MCF 10A (cell line): ENCODE results near the gene GPR137. TPM values are rescaled to one million over a fixed set of nuclear protein-coding genes. Genes with fewer than 3 reads are reported as not detected.

Experiments used
- BruUV-seq: library from RNA; stranded (reverse); fragments of 400-500 nt; replicated peaks from 2 replicates; lab custom pipeline; 2021; lab: Mats Ljungman, UMichigan
- CTCF ChIA-PET: fragments of 300-600 bp; sonication (Branson Sonifier 250); formaldehyde crosslinking; extraction: SDS; loops from one replicate; lab custom pipeline; 2021; ENCODE audit warnings: antibody characterized with exemption, inconsistent platforms; lab: Yijun Ruan, JAX
- POLR2A ChIA-PET: fragments of 300-600, 350-650 bp; sonication (Branson Sonifier 250); formaldehyde crosslinking; extraction: SDS; loops from one replicate; lab custom pipeline; 2020; ENCODE audit warnings: antibody characterized with exemption, inconsistent platforms; lab: Yijun Ruan, JAX
- DNase-seq: peaks from one replicate; pipeline ENCODE4 v3.0.0-alpha.2; 2018; ENCODE audit not compliant: unreplicated experiment
- H3K27ac Mint-ChIP-seq: one replicate; pipeline ENCODE4 v1.8.0; 2022; ENCODE audit warnings: mild to moderate bottlenecking, low read depth, mixed read lengths; ENCODE audit not compliant: unreplicated experiment
- H3K27me3 Mint-ChIP-seq: one replicate; pipeline ENCODE4 v1.8.0; 2022; ENCODE audit warnings: mixed read lengths; ENCODE audit not compliant: insufficient read depth, unreplicated experiment
- H3K36me3 Mint-ChIP-seq: one replicate; pipeline ENCODE4 v1.8.0; 2022; ENCODE audit warnings: mild to moderate bottlenecking, moderate library complexity, mixed read lengths; ENCODE audit not compliant: insufficient read depth, unreplicated experiment
- H3K4me1 Mint-ChIP-seq: one replicate; pipeline ENCODE4 v1.8.0; 2022; ENCODE audit warnings: mixed read lengths; ENCODE audit not compliant: insufficient read depth, unreplicated experiment
- H3K4me3 Mint-ChIP-seq: one replicate; pipeline ENCODE4 v1.8.0; 2022; ENCODE audit warnings: mild to moderate bottlenecking, moderate library complexity, mixed read lengths; ENCODE audit not compliant: unreplicated experiment
- H3K9me3 Mint-ChIP-seq: one replicate; pipeline ENCODE4 v1.8.0; 2022; ENCODE audit warnings: mixed read lengths; ENCODE audit not compliant: unreplicated experiment
- CTCF ChIP-seq: fragments of 200-600 bp; IDR thresholded peaks from one replicate; pipeline ENCODE4 v1.8.0; 2022; ENCODE audit warnings: antibody characterized with exemption, mild to moderate bottlenecking; ENCODE audit not compliant: unreplicated experiment
- intact Hi-C: fragments of 100-400 bp; cut with micrococcal nuclease; formaldehyde crosslinking; loops from 2 replicates; pipeline ENCODE4 v1.14.1; 2022
- total RNA-seq: library from RNA; stranded (reverse); gene quantifications from 2 replicates; pipeline ENCODE4 v1.2.3, GENCODE V29; 2022

GPR137 gene
- total RNA-seq, 1 experiment from 2014 or later, result 36.0 TPM

- Mint-ChIP-seq H3K27ac (no peak overlapping the region), H3K4me3 (no peak overlapping the region), H3K36me3 (peaks cover 55% of the 10 kb centered on the region), H3K9me3 (no peaks in the 10 kb centered on the region), H3K27me3 (no peaks in the 10 kb centered on the region), H3K4me1 (peaks cover 4% of the 10 kb centered on the region)
- CTCF ChIA-PET, result interaction anchor here (1.3 to 4.5 kb wide), 3 partner anchors 24 to 77 kb away, joined by 3 to 37 read pairs (median 23); partner anchors contain the start of gene CATSPERZ
- no TSS peak for BruUV-seq
- POLR2A ChIA-PET, result interaction anchor here (1.0 to 8.2 kb wide), 2 partner anchors 8 to 24 kb away, joined by 4 to 125 read pairs; no protein-coding TSS in a partner anchor
- no peak for DNase-seq
- no peak for TF ChIP-seq CTCF
- intact Hi-C loops, result no loop called here
These were observed 7.0 kb upstream of the GPR137 start for GRCh38 chr11:64278576-64279190.

- Mint-ChIP-seq H3K9me3 (no peaks in the 10 kb centered on the region), H3K4me3 (no peak overlapping the region), H3K27me3 (no peaks in the 10 kb centered on the region), H3K4me1 (peaks cover 10% of the 10 kb centered on the region), H3K36me3 (peaks cover 54% of the 10 kb centered on the region), H3K27ac (no peak overlapping the region)
- no peak for TF ChIP-seq CTCF
- POLR2A ChIA-PET, result interaction anchor here (0.6 to 8.2 kb wide), 7 partner anchors 12 to 249 kb away, joined by 3 to 125 read pairs (median 4); partner anchors contain the start of gene PRDX5
- intact Hi-C loops, result no loop called here
- no peak for DNase-seq
- CTCF ChIA-PET, result interaction anchor here (0.8 to 9.9 kb wide), 4 partner anchors 10 to 31 kb away, joined by 3 to 96 read pairs (median 8); partner anchors contain the start of genes CATSPERZ and PLCB3
- no TSS peak for BruUV-seq
These were observed 3.5 kb upstream of the GPR137 start for GRCh38 chr11:64281957-64282770.

- H3K36me3 Mint-ChIP-seq, result peaks cover 49% of the 10 kb centered on the region
- H3K4me1 Mint-ChIP-seq, result peaks cover 10% of the 10 kb centered on the region
These were observed 2.6 kb upstream of the GPR137 start for GRCh38 chr11:64283092-64283491.

More at GRCh38 chr11:64283092-64283491, 2.6 kb upstream of the GPR137 start:
- POLR2A ChIA-PET, result interaction anchor here (1.0 to 8.2 kb wide), 7 partner anchors 13 to 57 kb away, joined by 3 to 125 read pairs (median 10); partner anchors contain the start of genes ESRRA, NUDT22, PPP1R14B and PRDX5
- no peak for DNase-seq
- H3K27ac Mint-ChIP-seq, result peak overlapping the region; percentile 84
- peak overlapping the region; percentile 76 for H3K4me3 Mint-ChIP-seq
- CTCF ChIA-PET, result interaction anchor here (0.6 to 9.9 kb wide), 8 partner anchors 9 to 495 kb away, joined by 3 to 96 read pairs (median 6); partner anchors contain the start of genes CATSPERZ, PLCB3 and SF1
- BruUV-seq, result no TSS peak
- H3K9me3 Mint-ChIP-seq, result no peaks in the 10 kb centered on the region
- H3K27me3 Mint-ChIP-seq, result no peaks in the 10 kb centered on the region
- no peak for TF ChIP-seq CTCF
- intact Hi-C loops, result no loop called here
